Activated T-helper 9 cell treated with anti-CD3 and anti-CD28 coated beads, Interleukin-2, amount 50 U/mL, for 16 hours (primary cell): ENCODE data around the gene GPR142.

ENCODE experiments used
- DNase-seq: peaks from one replicate; pipeline ENCODE4 v3.0.0-alpha.2; 2020; ENCODE audit warnings: low read depth

The GPR142 gene

DNA sequence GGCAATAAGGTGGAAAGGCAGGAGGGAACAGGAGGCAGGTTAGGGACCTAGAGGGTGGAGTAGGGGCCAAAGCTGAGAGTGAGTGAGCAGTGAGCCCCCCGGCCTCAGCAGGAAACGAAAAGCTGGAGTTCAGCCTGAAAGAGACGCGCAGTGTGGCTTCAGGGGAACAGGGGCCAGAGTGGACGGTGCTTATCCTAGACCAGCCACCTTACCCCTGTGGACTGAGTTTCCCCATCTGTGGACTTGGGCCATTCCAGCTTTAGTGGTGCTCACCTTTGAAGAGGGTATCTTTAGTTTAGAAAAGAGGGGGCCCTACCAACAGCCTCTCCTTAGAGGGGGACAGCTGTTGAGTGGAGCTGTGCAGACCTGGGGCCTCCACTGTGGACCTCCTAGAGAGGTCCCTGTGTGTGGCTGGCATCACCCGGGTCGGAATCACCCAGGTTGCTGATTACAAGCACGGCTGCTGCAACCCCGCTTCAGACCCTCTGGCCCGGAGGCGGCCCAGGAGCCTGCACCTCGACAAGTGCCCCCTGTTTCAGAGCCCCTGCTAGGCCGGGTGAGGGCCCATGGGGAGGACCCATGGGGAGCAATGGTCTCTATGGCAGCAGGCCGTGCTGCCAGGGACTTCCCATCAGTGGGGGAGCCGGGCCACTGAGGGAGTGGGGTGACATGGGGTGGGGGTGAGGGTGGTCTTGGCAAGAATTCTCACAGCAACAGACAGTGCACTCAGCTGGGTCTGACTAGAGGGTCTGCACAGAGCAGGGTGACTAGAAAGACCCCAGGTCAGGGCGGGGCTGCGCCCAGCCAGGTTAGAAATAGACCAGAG lies 2.6 kb downstream of the GPR142 start:
- no peak for DNase-seq

DNA sequence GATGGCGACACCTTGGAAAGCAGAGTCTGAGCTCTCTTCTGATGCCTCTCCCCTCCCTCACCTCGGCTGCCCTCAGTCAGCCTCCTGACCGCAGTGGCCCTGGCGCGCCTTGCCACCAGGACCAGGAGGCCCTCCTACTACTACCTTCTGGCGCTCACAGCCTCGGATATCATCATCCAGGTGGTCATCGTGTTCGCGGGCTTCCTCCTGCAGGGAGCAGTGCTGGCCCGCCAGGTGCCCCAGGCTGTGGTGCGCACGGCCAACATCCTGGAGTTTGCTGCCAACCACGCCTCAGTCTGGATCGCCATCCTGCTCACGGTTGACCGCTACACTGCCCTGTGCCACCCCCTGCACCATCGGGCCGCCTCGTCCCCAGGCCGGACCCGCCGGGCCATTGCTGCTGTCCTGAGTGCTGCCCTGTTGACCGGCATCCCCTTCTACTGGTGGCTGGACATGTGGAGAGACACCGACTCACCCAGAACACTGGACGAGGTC lies 4.4 kb downstream of the GPR142 start:
- no peak for DNase-seq

DNA sequence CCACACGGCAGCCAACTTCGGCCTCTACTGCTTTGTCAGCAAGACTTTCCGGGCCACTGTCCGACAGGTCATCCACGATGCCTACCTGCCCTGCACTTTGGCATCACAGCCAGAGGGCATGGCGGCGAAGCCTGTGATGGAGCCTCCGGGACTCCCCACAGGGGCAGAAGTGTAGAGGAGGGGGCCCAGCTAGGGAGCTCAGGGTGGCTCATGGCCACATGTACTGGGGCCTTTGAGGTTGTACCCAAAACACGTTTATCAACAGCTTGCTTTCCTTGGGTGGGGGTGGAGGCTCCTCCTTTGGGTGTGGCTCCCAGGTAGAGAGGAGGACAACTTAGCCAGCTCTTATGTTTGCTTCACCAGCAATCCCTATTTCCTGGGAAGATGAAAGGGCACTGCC lies 5.1 kb downstream of the GPR142 start:
- no peak for DNase-seq

DNA sequence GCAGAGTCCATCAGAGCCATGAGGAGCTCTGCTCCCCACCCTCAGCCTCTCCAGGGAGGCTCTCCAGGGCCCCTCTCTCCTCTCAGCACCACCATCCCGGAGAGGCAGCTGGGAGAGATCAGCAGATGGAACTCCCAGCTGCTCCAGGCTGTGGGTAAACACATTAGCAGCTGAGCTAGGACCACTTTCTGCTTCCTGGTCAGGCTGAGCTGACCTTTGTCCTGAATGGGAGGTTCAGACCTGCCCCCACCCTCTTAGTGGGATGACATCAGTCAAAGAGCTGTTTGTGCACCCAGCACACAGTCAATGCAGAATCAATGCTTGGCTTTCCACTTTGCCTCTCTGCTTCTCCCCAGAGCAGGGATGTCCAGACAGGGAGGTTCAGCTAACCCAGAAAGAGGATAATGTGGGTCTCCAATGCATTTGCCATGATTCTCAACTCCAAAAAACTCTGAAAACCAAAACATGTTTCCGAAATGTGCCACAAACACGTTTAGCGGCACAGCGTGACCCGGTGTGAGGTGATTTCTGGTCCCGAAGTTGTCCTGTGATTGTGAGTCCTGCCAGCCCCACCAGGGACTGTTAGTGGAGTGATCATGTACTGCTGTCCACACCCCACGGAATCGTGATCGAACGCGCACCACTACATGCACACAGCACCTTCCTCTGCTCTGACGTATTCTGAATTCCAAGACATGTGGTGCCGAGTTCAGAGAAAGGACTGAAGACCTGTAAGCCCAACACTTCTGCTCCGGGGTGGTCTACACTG lies 6.7 kb downstream of the GPR142 start:
- no peak for DNase-seq

DNA sequence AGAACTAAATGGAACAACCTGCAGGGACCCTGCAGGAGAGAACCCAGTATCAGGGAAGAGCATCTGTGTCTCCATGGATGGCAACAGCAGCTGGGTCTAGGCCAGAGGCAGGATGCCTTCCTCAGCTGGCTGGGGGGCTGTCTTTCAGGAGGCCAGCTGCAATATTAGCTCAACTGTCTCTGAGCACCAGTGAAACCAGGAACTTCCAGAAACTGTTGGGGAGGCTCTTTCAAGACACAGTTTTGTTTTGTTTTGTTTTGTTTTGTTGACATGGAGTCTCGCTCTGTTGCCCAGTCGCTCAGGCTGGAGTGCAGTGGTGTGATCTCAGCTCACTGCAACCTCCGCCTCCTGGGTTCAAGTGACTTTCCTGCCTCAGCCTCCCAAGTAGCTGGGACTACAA lies 7.6 kb downstream of the GPR142 start:
- DNase-seq: no peak

- peak; percentile 84 for DNase-seq
Measured at GRCh38 chr17:74379495-74380085, 12.3 kb downstream of the GPR142 start.

DNA sequence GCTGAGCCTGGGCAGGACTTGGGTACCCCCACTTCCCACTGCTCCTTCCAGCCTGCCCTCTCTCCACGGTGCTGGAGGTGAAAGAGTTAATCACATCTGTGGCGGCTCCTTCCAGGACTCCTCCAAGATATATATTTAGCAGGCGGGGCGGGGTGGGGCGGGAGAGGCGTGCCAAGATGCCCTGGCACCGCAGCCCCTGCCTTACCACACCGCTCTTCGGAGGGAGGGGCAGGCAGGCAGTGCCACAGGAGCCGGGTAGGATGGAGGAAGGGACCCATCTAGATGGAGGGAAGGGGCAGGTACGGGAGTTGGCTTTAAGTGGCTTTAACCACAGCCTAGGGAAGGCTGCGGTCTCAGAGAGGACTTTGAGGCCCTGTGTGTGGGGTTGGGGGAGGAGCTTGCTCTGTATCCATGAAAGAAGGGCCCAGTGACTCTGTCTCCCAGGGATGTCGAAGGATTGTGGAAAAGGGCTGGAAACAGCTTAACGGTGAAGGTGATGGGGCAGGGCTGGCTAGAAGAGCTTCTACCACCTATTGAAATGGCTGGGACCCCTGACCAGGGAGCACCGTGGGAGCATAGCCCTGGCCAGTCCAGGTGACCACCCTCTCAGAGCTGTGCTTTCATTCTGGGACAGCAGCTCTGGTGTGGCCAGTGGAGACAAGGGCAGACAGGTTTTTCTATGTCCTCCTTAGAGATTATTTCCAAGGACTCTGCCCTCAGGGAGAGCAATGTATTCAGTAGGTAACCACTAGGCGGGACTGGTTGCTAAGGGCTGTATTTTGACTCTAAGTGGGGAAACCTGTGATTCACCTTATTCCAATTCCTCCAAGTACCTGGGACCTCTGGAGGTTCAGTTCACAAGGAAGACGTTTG lies 13.0 kb downstream of the GPR142 start:
- DNase-seq: no peak

- no peak for DNase-seq
Measured at GRCh38 chr17:74380959-74381808, 13.9 kb downstream of the GPR142 start.

GRCh38 chr17:74383141-74383540 lies 15.8 kb downstream of the GPR142 start:
- DNase-seq: no peak

DNA sequence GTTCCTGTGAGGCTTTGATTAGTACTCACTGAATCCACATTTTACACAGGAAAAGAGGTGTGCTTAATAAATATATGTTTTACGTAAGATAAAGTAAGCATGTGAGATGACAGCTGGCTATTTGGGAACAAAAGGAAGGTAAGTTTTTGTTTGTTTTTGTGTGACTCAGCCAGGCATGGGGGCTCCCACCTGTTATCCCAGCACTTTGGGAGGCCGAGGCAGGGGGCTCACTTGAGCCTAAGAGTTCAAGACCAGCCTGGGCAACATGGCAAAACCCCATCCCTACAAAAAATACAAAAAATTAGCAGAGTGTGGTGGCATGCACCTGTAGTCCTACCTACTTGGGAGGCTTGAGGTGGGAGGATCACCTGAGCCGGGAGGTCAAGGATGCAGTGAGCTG lies 17.9 kb downstream of the GPR142 start:
- no peak for DNase-seq

DNA sequence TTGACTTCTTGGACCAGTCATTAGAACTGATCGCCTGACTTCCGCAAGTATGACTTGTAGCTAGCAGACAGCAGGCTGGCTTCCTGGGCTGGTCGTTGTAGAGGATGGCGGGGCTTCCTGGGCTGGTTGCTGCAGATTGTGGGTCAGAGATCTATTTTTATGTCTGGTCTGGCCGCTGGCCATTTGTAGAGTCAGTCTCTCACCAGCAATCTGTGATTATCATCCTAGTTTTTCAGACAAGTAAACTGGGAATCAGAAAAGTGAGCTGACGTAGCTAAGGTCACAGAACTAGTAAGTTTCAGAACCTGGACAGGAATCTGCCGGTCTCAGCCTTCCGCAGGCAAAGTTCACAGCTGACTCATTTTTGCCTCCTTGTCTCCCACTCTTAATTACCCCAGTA lies 19.1 kb downstream of the GPR142 start:
- DNase-seq: no peak

- DNase-seq: no peak
Measured at GRCh38 chr17:74387365-74388218, 20.3 kb downstream of the GPR142 start.

GRCh38 chr17:74389084-74389753 lies 21.9 kb downstream of the GPR142 start:
- DNase-seq: no peak

- no peak for DNase-seq
Measured at GRCh38 chr17:74389937-74390679, 22.8 kb downstream of the GPR142 start.

DNA sequence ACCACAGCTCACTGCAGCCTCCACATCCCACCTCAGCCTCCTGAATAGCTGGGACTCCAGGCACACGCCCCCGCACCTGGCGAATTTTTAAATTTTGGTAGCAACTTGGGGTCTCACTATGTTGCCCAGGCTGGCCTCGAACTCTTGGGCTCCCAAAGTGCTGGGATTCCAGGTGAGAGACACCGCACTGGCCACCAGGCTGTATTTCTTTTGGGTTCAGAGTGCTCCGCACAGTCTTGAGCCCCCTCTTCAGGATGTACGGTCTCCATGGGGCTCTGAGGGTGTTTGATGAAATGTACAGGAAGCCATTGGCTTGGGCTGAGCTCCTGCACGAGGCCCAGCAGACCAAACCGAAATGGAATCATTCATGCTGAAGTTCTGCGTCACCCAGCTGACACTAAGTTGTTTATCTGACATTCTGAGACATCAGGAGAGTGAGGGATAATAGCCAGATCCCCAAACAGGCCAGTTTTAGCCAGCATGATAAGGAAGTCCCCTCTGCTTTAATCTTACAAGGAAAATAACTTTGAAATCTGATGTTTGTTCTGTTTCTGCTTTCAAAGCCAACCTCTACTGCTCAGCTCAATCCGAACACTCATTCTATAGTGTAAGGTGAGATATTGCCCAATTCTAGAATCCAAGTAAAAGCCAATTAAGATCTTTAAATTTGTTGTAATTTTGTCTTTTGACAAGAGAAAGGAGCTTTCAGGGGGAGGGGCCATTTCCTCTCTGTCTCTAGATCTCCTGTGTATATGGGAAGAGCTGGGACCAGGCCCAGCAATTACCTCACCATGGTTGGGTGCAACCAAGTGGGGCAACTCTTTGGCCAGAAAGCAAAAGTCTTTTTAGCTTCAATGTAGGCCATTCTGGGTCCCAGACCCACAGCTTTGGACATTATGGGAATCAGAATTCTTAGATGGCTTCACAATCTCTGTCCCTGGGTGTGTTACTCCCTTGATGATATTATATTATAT lies 23.7 kb downstream of the GPR142 start:
- no peak for DNase-seq

DNA sequence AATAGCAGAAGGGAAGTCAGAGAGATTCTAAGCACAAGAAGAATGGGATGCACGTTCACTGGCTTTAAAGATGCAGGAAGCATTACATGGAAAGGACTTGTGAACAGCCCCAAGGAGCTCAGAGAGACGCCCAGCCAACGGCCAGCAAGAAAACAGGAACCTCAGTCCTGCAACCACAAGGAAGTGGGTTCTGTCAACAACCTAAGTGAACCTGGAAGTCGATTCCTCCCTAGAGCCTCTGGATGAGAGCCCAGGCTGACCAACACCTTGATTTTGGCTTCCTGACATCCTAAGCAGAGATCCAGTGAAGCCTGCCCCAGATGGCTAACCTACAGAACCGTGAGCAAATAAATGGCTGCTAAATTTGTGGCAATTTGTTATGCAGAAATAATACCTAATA lies 24.5 kb downstream of the GPR142 start:
- no peak for DNase-seq

GRCh38 chr17:74392848-74393247 lies 25.5 kb downstream of the GPR142 start:
- DNase-seq: no peak
